H9 (cell line): Measurements from ENCODE around the gene ONECUT1. TPM values are rescaled to one million over a fixed set of nuclear protein-coding genes. Genes with fewer than 3 reads are reported as not detected.

ENCODE experiments used
- DNase-seq: peaks from one replicate; pipeline ENCODE4 v3.0.0-alpha.2; 2017
- H2AFZ ChIP-seq: one replicate; pipeline ENCODE4 v1.6.1; 2013; ENCODE audit warnings: mild to moderate bottlenecking, low read length, control low read depth, moderate library complexity
- H2AK5ac ChIP-seq: 2 replicates; pipeline ENCODE4 v1.6.1; 2013; ENCODE audit warnings: low read length, control low read depth, mixed read lengths; ENCODE audit not compliant: insufficient read length
- H2BK120ac ChIP-seq: one replicate; pipeline ENCODE4 v1.6.1; 2013; ENCODE audit warnings: low read depth, mild to moderate bottlenecking, low read length, control low read depth, inconsistent platforms; ENCODE audit not compliant: poor library complexity, severe bottlenecking
- H2BK12ac ChIP-seq: 2 replicates; pipeline ENCODE4 v1.6.1; 2013; ENCODE audit warnings: low read length, control low read depth, mixed read lengths, low read depth; ENCODE audit not compliant: insufficient read length
- H2BK15ac ChIP-seq: 2 replicates; pipeline ENCODE4 v1.6.1; 2013; ENCODE audit warnings: low read depth, low read length, control low read depth
- H2BK20ac ChIP-seq: one replicate; pipeline ENCODE4 v1.6.1; 2013; ENCODE audit warnings: low read depth, mild to moderate bottlenecking, low read length, control low read depth, inconsistent platforms; ENCODE audit not compliant: poor library complexity, severe bottlenecking
- H2BK5ac ChIP-seq: 2 replicates; pipeline ENCODE4 v1.6.1; 2013; ENCODE audit warnings: low read length, control low read depth, mixed read lengths; ENCODE audit not compliant: insufficient read length
- H3K14ac ChIP-seq: 2 replicates; pipeline ENCODE4 v1.6.1; 2013; ENCODE audit warnings: low read length, control low read depth; ENCODE audit not compliant: insufficient read depth
- H3K18ac ChIP-seq: 2 replicates; pipeline ENCODE4 v1.6.1; 2013; ENCODE audit warnings: low read depth, mild to moderate bottlenecking, mixed read lengths, low read length, control low read depth; ENCODE audit not compliant: insufficient read length
- H3K23ac ChIP-seq: 2 replicates; pipeline ENCODE4 v1.6.1; 2013; ENCODE audit warnings: low read length, control low read depth, mixed read lengths, low read depth; ENCODE audit not compliant: insufficient read length
- H3K23me2 ChIP-seq: 2 replicates; pipeline ENCODE4 v1.6.1; 2013; ENCODE audit warnings: low read depth, mild to moderate bottlenecking, mixed read lengths, low read length, control low read depth; ENCODE audit not compliant: insufficient read length, poor library complexity, severe bottlenecking
- H3K27ac ChIP-seq: 2 replicates; pipeline ENCODE4 v1.5.1; 2013; ENCODE audit warnings: low read length, control low read depth, mixed read lengths, low read depth; ENCODE audit not compliant: insufficient read length
- H3K27me3 ChIP-seq: 2 replicates; pipeline ENCODE4 v1.6.1; 2013; ENCODE audit warnings: low read length, control low read depth, inconsistent platforms; ENCODE audit not compliant: insufficient read depth
- H3K4ac ChIP-seq: 2 replicates; pipeline ENCODE4 v1.6.1; 2013; ENCODE audit warnings: low read depth, mild to moderate bottlenecking, control low read depth, inconsistent platforms, low read length, moderate library complexity
- H3K4me1 ChIP-seq: 2 replicates; pipeline ENCODE4 v1.6.1; 2013; ENCODE audit warnings: low read length, control low read depth, inconsistent platforms; ENCODE audit not compliant: insufficient read depth
- H3K4me2 ChIP-seq: 2 replicates; pipeline ENCODE4 v1.6.1; 2013; ENCODE audit warnings: low read length, control low read depth, mixed read lengths; ENCODE audit not compliant: insufficient read length, insufficient read depth
- H3K56ac ChIP-seq: 2 replicates; pipeline ENCODE4 v1.6.1; 2013; ENCODE audit warnings: low read depth, mild to moderate bottlenecking, mixed read lengths, low read length, control low read depth; ENCODE audit not compliant: insufficient read length
- H3K79me1 ChIP-seq: 2 replicates; pipeline ENCODE4 v1.6.1; 2013; ENCODE audit warnings: low read depth, mild to moderate bottlenecking, moderate library complexity, low read length, control low read depth, inconsistent platforms; ENCODE audit not compliant: insufficient read depth, poor library complexity, severe bottlenecking
- H3K79me2 ChIP-seq: 2 replicates; pipeline ENCODE4 v1.6.1; 2013; ENCODE audit warnings: low read length, control low read depth, inconsistent platforms; ENCODE audit not compliant: insufficient read depth
- H3K9ac ChIP-seq: 2 replicates; pipeline ENCODE4 v1.6.1; 2013; ENCODE audit warnings: low read length, control low read depth, mixed read lengths; ENCODE audit not compliant: insufficient read length; ENCODE audit errors: extremely low read depth
- H3K9me3 ChIP-seq: one replicate; pipeline ENCODE4 v1.6.1; 2013; ENCODE audit warnings: low read depth, low read length, inconsistent platforms; ENCODE audit not compliant: control insufficient read depth
- H3T11ph ChIP-seq: one replicate; pipeline ENCODE4 v1.6.1; 2013; ENCODE audit warnings: mild to moderate bottlenecking, low read length, control low read depth, inconsistent platforms
- H4K20me1 ChIP-seq: one replicate; pipeline ENCODE4 v1.6.1; 2013; ENCODE audit not compliant: control insufficient read depth, insufficient read length, insufficient read depth
- H4K5ac ChIP-seq: 2 replicates; pipeline ENCODE4 v1.6.1; 2013; ENCODE audit warnings: low read depth, mild to moderate bottlenecking, mixed read lengths, low read length, control low read depth; ENCODE audit not compliant: insufficient read length
- H4K8ac ChIP-seq: replicated peaks from 2 replicates; pipeline ENCODE4 v1.6.1; 2013; ENCODE audit warnings: low read length, control low read depth, mixed read lengths, low read depth; ENCODE audit not compliant: insufficient read length
- H4K91ac ChIP-seq: 2 replicates; pipeline ENCODE4 v1.6.1; 2013; ENCODE audit warnings: low read depth, mild to moderate bottlenecking, moderate library complexity, mixed read lengths, low read length, control low read depth; ENCODE audit not compliant: insufficient read length
- H3K27ac Mint-ChIP-seq, 3 experiments: 2 replicates in 2 of 3; 3 replicates in 1 of 3; pipeline ENCODE4 v1.8.0; 2020 to 2021; ENCODE audit warnings: mixed read lengths in 3 of 3, mild to moderate bottlenecking in 1 of 3, moderate library complexity in 1 of 3
- H3K27me3 Mint-ChIP-seq: 2 replicates; pipeline ENCODE4 v1.8.0; 2021; ENCODE audit warnings: low read depth, mild to moderate bottlenecking, moderate library complexity, mixed read lengths
- H3K36me3 Mint-ChIP-seq, 3 experiments: 2 replicates in 2 of 3; 3 replicates in 1 of 3; pipeline ENCODE4 v1.8.0; 2020 to 2021; ENCODE audit warnings: low read depth in 3 of 3, mixed read lengths in 3 of 3; ENCODE audit not compliant: insufficient read depth in 1 of 3
- H3K4me1 Mint-ChIP-seq, 2 experiments: 2 replicates each; pipeline ENCODE4 v1.8.0; 2020; ENCODE audit warnings: mixed read lengths in 2 of 2
- H3K4me3 Mint-ChIP-seq, 2 experiments: 2 replicates in 1 of 2; 3 replicates in 1 of 2; pipeline ENCODE4 v1.8.0; 2020 to 2021; ENCODE audit warnings: mild to moderate bottlenecking in 2 of 2, mixed read lengths in 2 of 2, moderate library complexity in 1 of 2
- H3K9me3 Mint-ChIP-seq, 2 experiments: 2 replicates in 1 of 2; 3 replicates in 1 of 2; pipeline ENCODE4 v1.8.0; 2020; ENCODE audit warnings: mild to moderate bottlenecking in 2 of 2, mixed read lengths in 2 of 2, moderate library complexity in 1 of 2
- WGBS: extraction: QIAGEN DNeasy Blood & Tissue Kit; methylation state at CpG from one replicate; pipeline ENCODE4 v1.1.7; 2013; ENCODE audit warnings: missing lambda C conversion rate, low lambda C conversion rate, mixed read lengths; ENCODE audit not compliant: insufficient read length; ENCODE audit errors: extremely low coverage; 5-methylcytosine and 5-hydroxymethylcytosine counted together
- total RNA-seq: library from RNA; stranded (reverse); gene quantifications from 2 replicates; pipeline ENCODE4 v1.2.1, GENCODE V29; 2021
- TF ChIP-seq, protein P1 (sequence below): fragments of 200-600 bp; sonication (generic); conservative IDR thresholded peaks from 3 replicates; pipeline ENCODE4 v1.8.0; 2021; ENCODE audit warnings: antibody characterized with exemption, mild to moderate bottlenecking

The ONECUT1 gene
- total RNA-seq, 1 experiment from 2014 or later, result 14.1 TPM

DNA sequence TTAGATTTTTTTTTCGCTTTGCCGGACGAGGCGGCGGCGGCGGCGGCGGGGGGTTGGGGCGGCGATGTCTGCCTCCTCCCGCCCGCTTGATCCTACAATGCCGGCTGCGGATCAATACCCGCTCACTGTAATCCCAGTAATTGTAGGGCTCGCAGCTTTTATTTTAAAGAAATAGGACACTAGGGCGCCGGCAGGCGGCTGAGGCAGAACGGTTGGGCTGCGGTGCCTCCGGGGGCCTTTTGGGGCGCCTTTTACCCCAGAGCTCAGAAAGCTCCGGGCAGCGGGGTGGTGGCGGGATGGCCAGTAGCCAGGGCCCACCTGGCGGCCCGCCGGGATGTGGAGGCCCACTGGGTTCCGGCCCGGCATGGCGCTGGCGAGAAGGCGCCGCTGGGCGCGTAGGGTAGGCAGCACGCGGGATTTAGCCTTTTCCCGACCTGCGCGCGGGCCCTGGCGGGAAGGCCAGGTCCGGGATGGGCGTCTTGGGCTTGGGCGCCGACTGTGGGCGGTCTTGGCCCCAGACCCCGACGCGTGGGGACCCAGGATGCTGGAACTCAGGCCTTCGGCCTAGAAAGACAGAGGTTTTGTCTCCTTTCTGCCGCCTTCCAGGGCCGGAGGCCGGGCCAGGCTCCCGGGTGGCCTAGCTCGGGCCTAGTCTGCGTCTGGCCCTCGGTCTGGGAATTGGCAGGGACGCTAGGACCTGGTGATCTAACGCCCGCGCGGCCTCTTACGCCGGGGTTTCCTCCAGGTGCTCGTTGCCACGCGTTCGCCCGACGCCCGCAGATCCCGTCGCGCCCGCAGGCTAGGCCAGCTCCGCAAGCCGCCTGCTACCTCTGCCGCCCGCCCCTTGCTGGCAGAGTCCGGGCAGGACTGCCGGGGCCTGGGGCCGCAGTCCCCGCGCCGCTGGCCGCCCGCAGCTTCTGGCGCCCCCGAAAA lies 15.5 kb upstream of the ONECUT1 start:
- no CpG with 5 or more reads among the region's 93 CpGs for WGBS
- Histone ChIP-seq H2BK12ac (no peak overlapping the region), H2BK120ac (no peak overlapping the region), H4K5ac (no peak overlapping the region), H2AFZ (no peak overlapping the region), H3K9me3 (no peaks in the 10 kb centered on the region), H3K79me2 (peaks cover 2% of the 10 kb centered on the region; the same call in 1 of the 2 replicates), H2BK5ac (no peak overlapping the region), H3K23ac (no peak overlapping the region), H3K14ac (peak overlapping the region; percentile 92), H3K23me2 (peaks cover 21% of the 10 kb centered on the region), H3K56ac (no peak overlapping the region), H3K18ac (peak overlapping the region; percentile 94), H4K20me1 (no peaks in the 10 kb centered on the region), H3K79me1 (no peaks in the 10 kb centered on the region), H2BK20ac (no peak overlapping the region), H3K4ac (peak overlapping the region; percentile 7; the same call in 1 of the 2 replicates), H4K8ac (no peak overlapping the region), H3K4me2 (peak overlapping the region; percentile 45), H2BK15ac (no peak overlapping the region), H3K9ac (peak overlapping the region; percentile 25), H3T11ph (no peak overlapping the region), H3K27me3 (peaks cover 9% of the 10 kb centered on the region; the same call in 1 of the 2 replicates), H3K4me1 (no peaks in the 10 kb centered on the region; the same call in none of the 2 replicates), H4K91ac (peak overlapping the region; percentile 76), H3K27ac (no peak overlapping the region), H2AK5ac (no peak overlapping the region)
- H3K27me3 Mint-ChIP-seq, result peaks cover 10% of the 10 kb centered on the region; the same call in 1 of the 2 replicates
- H3K9me3 Mint-ChIP-seq, result peaks cover 0 to under 1% of the 10 kb centered on the region in 2 experiments; a peak in 1 of 5 replicates
- peaks cover 4 to 27% (median 11%) of the 10 kb centered on the region in 3 experiments; a peak in 5 of 7 replicates for H3K36me3 Mint-ChIP-seq
- H3K27ac Mint-ChIP-seq, result no peak overlapping the region; a peak in 1 of 7 replicates
- H3K4me3 Mint-ChIP-seq, result peak overlapping the region; percentile 70 to 77; a peak in 3 of 5 replicates
- H3K4me1 Mint-ChIP-seq, result peaks cover 33 to 43% of the 10 kb centered on the region in 2 experiments
- TF ChIP-seq, protein P1, sequence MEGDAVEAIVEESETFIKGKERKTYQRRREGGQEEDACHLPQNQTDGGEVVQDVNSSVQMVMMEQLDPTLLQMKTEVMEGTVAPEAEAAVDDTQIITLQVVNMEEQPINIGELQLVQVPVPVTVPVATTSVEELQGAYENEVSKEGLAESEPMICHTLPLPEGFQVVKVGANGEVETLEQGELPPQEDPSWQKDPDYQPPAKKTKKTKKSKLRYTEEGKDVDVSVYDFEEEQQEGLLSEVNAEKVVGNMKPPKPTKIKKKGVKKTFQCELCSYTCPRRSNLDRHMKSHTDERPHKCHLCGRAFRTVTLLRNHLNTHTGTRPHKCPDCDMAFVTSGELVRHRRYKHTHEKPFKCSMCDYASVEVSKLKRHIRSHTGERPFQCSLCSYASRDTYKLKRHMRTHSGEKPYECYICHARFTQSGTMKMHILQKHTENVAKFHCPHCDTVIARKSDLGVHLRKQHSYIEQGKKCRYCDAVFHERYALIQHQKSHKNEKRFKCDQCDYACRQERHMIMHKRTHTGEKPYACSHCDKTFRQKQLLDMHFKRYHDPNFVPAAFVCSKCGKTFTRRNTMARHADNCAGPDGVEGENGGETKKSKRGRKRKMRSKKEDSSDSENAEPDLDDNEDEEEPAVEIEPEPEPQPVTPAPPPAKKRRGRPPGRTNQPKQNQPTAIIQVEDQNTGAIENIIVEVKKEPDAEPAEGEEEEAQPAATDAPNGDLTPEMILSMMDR, result peak; percentile 56
- DNase-seq, result peak; percentile 63
